GM13977 (cell line): Measurements from ENCODE around the gene PTPA.
"Not testable (repeated sequence)": the region's sequence is repeated elsewhere in the genome, so short reads cannot be mapped to it uniquely, and the experiment has no call there.

ENCODE experiments used
- DNase-seq: peaks from one replicate; pipeline ENCODE4 v3.0.0; 2012; ENCODE audit warnings: low spot score
- in situ Hi-C: fragments of 300-500 bp; cut with MboI; formaldehyde crosslinking; loops from one replicate; pipeline ENCODE4 v1.12.0; 2022; ENCODE audit warnings: low sequenced_read_pairs, low pct_unique_long_range_greater_than_20kb, mixed read lengths, inconsistent platforms; ENCODE audit not compliant: unreplicated experiment
- TF ChIP-seq, protein P1 (sequence below): IDR thresholded peaks from 2 replicates; pipeline ENCODE4 v1.5.1; 2012; ENCODE audit warnings: mild to moderate bottlenecking, control low read depth; ENCODE audit not compliant: insufficient read depth; ENCODE audit errors: extremely low read depth, missing control alignments

The PTPA gene

GRCh38 chr9:129193655-129194054 is 82.4 kb downstream of the PTPA start:
- TF ChIP-seq, protein P1, sequence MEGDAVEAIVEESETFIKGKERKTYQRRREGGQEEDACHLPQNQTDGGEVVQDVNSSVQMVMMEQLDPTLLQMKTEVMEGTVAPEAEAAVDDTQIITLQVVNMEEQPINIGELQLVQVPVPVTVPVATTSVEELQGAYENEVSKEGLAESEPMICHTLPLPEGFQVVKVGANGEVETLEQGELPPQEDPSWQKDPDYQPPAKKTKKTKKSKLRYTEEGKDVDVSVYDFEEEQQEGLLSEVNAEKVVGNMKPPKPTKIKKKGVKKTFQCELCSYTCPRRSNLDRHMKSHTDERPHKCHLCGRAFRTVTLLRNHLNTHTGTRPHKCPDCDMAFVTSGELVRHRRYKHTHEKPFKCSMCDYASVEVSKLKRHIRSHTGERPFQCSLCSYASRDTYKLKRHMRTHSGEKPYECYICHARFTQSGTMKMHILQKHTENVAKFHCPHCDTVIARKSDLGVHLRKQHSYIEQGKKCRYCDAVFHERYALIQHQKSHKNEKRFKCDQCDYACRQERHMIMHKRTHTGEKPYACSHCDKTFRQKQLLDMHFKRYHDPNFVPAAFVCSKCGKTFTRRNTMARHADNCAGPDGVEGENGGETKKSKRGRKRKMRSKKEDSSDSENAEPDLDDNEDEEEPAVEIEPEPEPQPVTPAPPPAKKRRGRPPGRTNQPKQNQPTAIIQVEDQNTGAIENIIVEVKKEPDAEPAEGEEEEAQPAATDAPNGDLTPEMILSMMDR: no peak
- in situ Hi-C loops: no loop called here
- DNase-seq: no peak

GRCh38 chr9:129194221-129194620 is 83.0 kb downstream of the PTPA start:
- in situ Hi-C loops: no loop called here
- TF ChIP-seq, protein P1: no peak

GRCh38 chr9:129195606-129196005 is 84.4 kb downstream of the PTPA start:
- in situ Hi-C loops: no loop called here
- TF ChIP-seq, protein P1: no peak
- no peak for DNase-seq

More at GRCh38 chr9:129194221-129194620, 83.0 kb downstream of the PTPA start:
- DNase-seq: no peak

- in situ Hi-C loops, DNase-seq: not testable (repeated sequence)
These were observed 85.8 kb downstream of the PTPA start for GRCh38 chr9:129197045-129197444.

DNA sequence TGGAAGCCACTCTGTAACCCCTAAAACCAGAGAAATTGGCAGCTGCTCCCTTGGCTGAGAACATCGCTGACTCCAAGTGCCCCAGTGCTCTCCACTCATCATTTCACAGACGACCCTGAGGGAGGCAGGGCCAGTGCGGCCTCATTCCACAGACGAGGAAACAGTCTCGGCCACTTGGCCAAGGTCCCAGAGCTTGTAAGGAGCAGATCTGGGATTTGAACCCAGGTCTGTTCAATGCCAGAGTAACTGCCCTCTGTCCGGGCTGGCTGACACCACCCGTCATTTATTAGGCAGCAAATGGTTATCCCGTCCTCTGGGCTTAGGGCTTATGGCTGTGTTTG is 86.7 kb downstream of the PTPA start:
- TF ChIP-seq, protein P1: no peak
- no peak for DNase-seq
- in situ Hi-C loops: no loop called here
